Left renal cortex interstitium (tissue), 4 donors: Measurements from ENCODE around the gene C11orf21. TPM values are rescaled to one million over a fixed set of nuclear protein-coding genes. Genes with fewer than 3 reads are reported as not detected.

Experiments used
- DNase-seq, 4 donors: peaks; one replicate each; pipeline ENCODE4 v3.0.0-alpha.2; 2013; ENCODE audit warnings: low read depth in 4 of 4, low spot score in 2 of 4, missing footprints in 1 of 4
- polyA plus RNA-seq, 4 donors: library from polyadenylated mRNA; unstranded; fragments of 120-200 nt; gene quantifications; one replicate each; pipeline ENCODE4 v1.2.1, GENCODE V29; 2013; ENCODE audit not compliant: insufficient read length in 4 of 4

The C11orf21 gene
- polyA plus RNA-seq, 4 donors, result 0.52 to 0.96 (median 0.70) TPM

- no peak for DNase-seq
These were observed 28.4 kb downstream of the C11orf21 start for GRCh38 chr11:2273311-2273710.

DNA sequence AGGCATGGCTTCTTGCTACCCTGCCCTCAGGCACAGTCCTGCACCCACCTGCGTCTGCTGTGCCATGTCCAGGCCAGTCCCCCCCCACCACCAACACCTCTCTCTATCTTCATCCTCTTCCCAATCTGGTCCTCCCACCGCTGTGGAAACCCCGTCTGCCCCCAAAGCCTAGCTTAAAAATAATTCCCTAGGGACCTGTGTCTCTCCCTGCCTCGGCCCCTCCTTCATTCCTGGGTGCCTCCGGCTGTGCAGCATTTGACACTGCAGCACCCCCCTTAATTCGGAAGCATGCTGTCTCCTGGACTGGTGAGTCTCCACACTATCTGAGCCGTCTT lies 28.8 kb downstream of the C11orf21 start:
- no peak for DNase-seq

- DNase-seq, result no peak
These were observed 29.3 kb downstream of the C11orf21 start for GRCh38 chr11:2272228-2272945.

DNA sequence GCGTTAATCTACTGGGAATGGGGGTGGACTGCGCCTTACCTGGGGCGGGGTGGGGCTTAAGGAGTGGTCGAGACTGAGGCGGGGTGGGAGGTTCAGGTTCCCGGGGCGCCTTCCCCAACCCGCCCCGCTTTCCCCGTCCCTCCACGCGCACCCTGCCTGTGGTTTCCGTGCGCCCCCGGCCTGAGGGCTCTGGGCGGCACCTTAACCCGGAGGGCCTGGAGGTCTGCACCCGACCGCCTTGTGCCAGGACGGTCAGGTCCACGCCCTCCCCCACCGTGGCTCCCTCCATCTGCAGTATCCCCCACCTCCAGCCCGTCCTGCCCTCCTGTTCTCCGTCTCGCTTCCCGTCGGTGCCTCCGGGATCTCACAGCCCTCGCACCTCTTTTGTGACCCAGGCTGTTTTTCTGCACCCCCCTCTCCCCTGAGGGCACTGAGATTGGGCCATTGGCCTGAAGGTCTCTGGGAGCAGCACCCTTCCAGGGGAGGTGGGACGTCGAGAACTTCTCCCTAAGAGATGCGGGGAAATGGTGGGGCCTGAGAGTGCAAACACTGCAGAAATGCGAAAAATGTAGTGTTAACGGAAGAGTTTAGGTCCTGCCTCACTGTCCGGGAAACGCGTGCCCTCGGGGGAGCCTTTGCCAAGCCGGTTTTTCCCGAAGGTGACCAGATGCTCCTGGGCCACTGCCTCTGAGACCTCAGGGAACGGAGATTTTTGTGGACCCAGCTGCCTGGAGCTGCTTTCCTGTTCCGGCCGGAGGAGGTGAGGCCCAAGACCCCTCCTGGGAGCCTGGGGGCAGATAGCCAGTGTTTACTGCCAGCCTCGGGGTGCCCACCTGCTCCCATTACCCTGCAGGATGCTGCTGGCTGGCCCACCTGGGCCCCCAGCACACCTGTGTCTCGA lies 30.1 kb downstream of the C11orf21 start:
- DNase-seq, result no peak

DNA sequence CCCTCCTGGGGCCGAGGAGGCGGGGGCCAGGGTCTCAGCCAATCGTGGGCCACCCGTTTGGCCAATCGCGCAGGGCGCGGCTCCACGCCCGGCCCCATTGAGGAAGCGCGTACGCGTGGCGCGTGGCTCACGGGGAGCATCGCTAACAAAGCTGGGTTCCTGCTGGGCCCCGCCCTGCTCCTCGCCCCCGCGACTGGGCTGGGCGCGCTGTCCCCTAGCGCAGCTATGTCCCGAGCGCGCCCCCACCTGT lies 30.7 kb downstream of the C11orf21 start:
- DNase-seq, result no peak

DNA sequence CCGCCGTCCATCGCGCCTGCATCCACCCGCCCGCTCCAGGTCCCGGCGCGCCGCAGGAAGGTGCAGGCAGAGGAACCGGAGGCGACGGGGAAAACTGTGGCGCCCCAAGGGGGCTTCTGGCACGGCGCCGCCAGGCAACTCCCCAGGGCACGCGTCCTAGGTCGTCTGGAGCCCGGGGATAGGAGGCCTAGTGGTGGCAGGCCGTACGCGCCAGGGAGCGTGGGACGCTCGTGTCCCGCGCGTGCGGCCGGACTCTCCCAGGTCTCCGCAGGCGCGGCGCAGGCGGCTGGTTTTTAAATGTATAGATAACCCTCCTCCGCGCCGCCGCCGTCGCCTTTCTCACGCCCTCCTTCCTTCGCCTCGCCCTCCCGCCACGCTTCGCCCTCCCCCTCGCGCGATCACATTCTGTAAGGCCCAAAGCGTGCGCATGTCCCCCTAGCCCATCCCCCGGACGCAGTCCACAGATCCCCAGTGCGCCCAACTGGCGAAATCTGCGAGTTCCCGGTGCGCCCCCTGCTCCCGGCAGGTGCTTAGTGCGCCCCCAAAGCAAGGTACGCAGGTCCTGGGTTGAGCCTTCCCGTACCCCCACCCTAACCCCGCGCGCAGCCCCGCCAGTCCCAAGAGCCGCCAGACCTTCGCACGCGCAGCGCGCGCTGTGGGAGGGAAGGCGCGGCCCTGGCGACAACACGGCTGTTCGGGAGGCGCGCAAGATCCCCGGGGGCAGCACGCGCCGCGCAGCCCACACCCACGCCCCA lies 31.2 kb downstream of the C11orf21 start, which contains the start of gene ASCL2:
ASCL2 (minus strand) TSS at position 267 of the 755 bp plus-strand sequence; CDS start at position 11, 256 bp downstream.
- DNase-seq, result no peak

DNA sequence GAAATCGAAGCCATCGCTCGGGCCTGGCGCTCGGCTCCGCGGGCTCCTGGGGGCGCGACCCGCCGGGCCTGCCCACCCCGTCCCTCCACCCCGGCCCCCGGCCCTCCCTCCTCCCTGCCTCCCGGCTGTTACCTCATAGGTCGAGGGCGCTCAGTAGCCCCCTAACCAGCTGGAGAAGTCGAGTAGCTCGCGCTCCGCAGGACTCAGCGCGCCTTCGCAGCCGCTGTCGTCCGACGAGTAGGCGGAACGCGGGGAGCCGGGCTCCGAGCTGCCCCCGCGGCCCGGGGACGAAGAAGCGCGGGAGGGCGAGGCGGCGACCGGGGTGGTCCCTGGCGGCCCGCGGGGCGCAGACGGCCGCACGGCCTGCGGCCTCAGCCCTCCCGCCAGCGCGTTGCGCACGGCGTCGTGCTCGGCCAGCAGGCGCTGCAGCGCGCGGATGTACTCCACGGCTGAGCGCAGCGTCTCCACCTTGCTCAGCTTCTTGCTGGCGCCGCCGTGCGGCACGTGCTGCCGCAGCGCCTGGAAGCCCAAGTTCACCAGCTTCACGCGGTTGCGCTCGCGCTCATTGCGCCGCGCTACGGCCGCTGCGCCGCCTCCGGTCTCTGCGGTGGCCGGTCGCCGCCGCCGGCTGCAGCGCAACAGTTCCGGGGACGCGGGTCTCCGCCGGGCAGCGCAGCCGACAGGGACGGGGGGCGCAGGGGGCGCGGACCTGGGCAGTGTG lies 32.0 kb downstream of the C11orf21 start:
- DNase-seq, result no peak

- DNase-seq, result no peak
These were observed 32.8 kb downstream of the C11orf21 start for GRCh38 chr11:2268729-2269600.

DNA sequence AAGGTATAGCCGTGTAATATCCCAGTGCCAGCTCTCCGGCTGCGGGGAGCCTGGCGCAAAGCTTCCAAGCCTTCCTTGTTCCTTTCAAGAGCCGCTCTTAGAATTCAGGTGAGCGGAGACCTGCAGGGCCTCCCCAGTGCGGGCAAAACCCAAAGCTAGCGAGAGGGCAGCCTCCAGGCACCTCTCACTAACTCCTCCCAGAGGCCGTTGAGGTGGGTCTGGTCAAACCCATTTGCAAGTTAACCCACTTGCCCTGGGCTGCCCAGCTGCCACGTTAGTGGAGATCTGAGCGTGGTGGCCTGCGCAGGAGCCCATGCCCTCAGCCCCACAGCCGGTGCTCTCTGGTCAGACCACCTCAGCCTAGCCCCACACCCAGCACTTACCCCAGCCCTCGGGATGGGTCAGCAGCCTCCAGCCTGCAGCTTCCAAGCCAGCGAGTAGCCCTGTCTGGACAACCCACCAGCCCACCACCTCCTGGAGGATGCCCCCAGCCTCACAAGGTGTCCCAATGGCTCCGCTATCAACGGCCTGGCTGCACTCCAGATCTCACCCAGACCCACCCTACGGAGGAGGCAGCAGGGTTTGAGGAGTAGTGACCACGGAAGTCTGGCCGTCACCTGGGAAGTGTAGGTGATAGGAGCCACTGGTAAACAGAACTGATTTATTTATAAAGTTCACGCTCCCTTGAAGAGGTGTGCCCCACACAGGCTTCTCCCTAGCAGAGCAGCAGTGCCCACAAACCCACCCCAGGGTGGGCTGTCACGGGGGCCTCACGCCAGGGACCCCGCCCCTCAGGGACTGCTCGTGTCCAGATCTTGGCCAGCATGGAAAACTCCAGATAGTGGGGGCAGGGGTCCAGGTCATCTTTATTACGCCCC lies 33.6 kb downstream of the C11orf21 start:
- no peak for DNase-seq

- no peak for DNase-seq
These were observed 34.3 kb downstream of the C11orf21 start for GRCh38 chr11:2267306-2267850.

DNA sequence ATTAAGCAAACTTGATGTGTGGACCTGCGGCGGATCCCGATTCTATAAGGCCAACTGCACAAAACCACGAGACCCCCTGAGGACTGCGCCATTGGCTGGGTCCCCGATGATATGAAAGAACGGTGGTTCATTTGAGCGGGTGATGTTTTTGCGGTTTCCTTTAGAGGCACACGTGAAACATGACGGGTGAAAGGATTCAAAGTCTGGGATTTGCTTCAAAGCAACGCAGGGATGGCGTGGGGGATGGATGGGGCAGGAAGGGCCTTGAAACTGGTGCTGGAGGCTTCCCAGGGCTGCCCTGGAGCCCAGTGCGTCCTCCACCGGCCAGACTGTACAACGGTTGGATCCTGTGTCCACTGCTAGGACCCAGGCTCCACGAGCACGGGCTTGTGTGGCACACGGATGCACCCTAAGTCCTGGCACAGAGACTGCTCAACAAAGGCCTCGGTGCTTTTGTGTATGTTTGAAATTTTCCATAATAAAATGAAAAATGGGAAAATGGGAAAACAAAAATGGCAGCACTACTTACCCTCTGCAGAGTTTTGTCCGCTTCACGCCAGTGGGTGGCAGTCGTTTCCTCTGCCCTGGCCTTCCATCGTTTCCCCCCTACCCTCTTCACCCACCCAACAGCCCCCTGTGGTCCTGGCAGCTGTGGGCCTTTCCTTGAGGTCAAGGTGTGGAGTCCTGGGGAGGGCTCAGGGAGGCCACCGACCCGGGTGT lies 35.0 kb downstream of the C11orf21 start:
- DNase-seq, result no peak

DNA sequence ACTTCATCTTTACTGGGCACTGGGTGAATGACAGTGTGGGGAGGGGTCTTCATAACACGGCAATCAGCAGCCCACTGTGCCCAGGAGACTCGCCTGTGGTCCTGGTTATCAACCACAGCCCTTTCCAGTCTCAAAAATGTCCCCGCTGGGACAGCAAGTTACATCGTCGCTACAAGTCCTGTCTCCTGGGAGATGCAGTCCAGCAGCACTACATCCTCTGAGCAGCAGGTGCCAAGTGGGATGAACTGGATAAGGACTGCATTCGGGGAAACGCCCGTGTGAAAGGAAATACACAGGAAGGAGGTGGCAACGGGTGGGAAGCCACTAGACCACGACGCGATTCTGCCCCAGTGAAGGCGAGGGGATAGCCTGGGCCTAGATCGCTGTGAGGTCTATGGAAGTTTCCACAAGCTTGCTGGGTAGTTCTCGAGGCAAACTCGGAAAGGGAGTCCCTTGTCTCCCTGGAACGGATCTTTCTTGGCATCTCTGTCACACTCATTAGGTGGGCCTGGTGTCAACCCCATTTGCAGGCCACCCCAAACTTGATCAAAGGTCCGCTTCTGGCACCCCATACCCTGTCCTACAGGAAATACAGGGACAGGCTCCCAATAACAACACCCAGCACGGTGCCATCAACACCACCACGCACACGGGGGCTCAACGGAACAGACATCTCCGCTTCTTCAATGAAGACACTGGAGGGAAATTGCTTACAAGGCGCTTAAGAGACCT lies 35.7 kb downstream of the C11orf21 start:
- DNase-seq, result no peak

GRCh38 chr11:2265396-2265795 lies 36.3 kb downstream of the C11orf21 start:
- DNase-seq, result no peak

DNA sequence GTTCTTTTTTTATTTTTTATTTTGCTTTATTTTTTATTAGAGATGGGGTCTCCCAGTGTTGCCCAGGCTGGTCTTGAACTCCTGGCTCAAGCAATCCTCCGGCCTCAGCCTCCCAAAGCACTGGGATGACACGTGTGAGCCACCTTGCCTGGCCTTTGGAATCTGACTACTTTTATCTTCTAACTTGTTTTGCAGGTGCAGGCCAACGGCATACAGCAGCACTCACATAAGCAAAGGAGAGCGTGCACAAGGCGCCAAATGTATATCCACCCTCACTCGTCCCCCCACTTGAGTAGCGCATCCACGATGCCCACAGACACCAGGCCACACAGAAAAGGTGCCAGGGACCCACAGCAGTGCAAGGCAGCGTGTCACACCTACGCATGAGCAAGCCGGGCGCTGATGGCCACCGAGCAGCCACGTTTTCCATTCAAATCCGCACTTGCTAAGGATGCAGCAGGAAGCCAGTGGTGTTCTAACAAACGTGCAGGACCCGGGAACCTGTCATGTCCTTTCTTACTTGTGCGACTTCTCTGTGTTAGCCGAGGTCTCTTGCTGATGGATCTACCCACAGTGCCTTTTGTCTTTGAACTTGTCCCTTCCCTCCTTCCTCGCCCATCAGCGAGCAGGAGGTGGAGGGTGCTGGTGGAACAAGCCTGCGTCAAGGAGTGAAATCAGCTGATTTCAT lies 37.2 kb downstream of the C11orf21 start:
- DNase-seq, result no peak

GRCh38 chr11:2263724-2264360 lies 37.9 kb downstream of the C11orf21 start:
- DNase-seq, result no peak

DNA sequence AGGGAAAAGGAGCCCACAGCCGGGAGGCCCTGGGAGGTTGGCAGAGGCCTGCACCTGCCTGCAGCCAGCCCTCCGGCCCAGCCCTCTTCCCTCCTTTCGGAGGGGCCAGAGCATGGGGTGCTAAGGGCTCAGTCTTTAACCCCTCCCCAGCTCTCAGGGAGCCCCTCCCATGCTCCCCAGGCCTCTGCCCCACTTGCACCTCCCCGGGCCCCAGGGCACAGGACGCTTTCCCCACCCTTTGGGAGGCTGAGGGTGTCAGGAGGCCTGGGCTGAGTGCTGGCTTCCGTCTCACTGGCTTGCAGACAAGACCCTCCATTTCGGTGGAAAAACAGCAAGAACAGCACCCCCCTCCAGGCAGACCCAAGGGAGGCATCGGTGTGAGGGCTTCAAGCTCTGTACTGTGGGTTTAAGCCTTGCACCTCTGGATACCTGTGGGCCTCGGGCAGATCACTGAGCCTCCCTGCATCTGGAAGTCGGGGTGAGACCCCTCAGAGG lies 38.6 kb downstream of the C11orf21 start:
- DNase-seq, result no peak
